Stimulated activated CD4-positive, alpha-beta T cell treated with anti-CD3 and anti-CD28 coated beads, Interleukin-12 subunit alpha, Interleukin-12 subunit beta, amount 100 ng/mL, for 24 hours (primary cell): Measurements from ENCODE around the gene KBTBD13.
"Not testable (repeated sequence)": the region's sequence is repeated elsewhere in the genome, so short reads cannot be mapped to it uniquely, and the experiment has no call there.

ENCODE experiments used
- DNase-seq, 2 experiments: peaks; one replicate each; pipeline ENCODE4 v3.0.0-alpha.2; 2020; ENCODE audit warnings: low read depth in 2 of 2

The KBTBD13 gene

GRCh38 chr15:65076486-65077290, at the start of gene KBTBD13:
TSS of gene KBTBD13 (plus strand) at chr15:65076746. CDS start at chr15:65076816, 70 bp downstream.
- DNase-seq: no peak

- no peak for DNase-seq
Observed at GRCh38 chr15:65026756-65027155, 49.8 kb upstream of the KBTBD13 start.

- DNase-seq: no peak
Observed at GRCh38 chr15:65027593-65027992, 49.0 kb upstream of the KBTBD13 start.

GRCh38 chr15:65028338-65028737, 48.2 kb upstream of the KBTBD13 start:
- DNase-seq: no peak

- DNase-seq: peak; percentile 87 to 98
Observed at GRCh38 chr15:65028921-65029735, 47.4 kb upstream of the KBTBD13 start, which contains the start of gene MTFMT. TSS of gene MTFMT (minus strand) at chr15:65029639. CDS start at chr15:65029613, 26 bp downstream.

- no peak for DNase-seq
Observed at GRCh38 chr15:65029736-65030208, 46.8 kb upstream of the KBTBD13 start.

GRCh38 chr15:65032801-65033537, 43.6 kb upstream of the KBTBD13 start:
- DNase-seq: no peak

GRCh38 chr15:65033659-65034269, 42.8 kb upstream of the KBTBD13 start:
- DNase-seq: no peak

- DNase-seq: no peak
Observed at GRCh38 chr15:65034719-65035118, 41.8 kb upstream of the KBTBD13 start.

GRCh38 chr15:65037309-65037708, 39.2 kb upstream of the KBTBD13 start:
- no peak for DNase-seq

GRCh38 chr15:65038428-65038827, 38.1 kb upstream of the KBTBD13 start:
- DNase-seq: no peak

GRCh38 chr15:65038836-65039235, 37.7 kb upstream of the KBTBD13 start:
- DNase-seq: no peak

GRCh38 chr15:65040461-65040860, 36.1 kb upstream of the KBTBD13 start:
- no peak for DNase-seq

GRCh38 chr15:65041787-65042186, 34.8 kb upstream of the KBTBD13 start:
- no peak for DNase-seq

- DNase-seq: no peak
Observed at GRCh38 chr15:65042776-65043327, 33.7 kb upstream of the KBTBD13 start.

- not testable (repeated sequence) for DNase-seq
Observed at GRCh38 chr15:65044218-65044617, 32.3 kb upstream of the KBTBD13 start.

GRCh38 chr15:65044724-65045481, 31.6 kb upstream of the KBTBD13 start, which contains the start of gene SLC51B:
TSS of gene SLC51B (plus strand) at chr15:65045387. CDS start at chr15:65050005, 4,618 bp downstream.
- DNase-seq: no peak

GRCh38 chr15:65048241-65048640, 28.3 kb upstream of the KBTBD13 start:
- no peak for DNase-seq

GRCh38 chr15:65049418-65049840, 27.1 kb upstream of the KBTBD13 start:
- peak; percentile 79 to 87 for DNase-seq

- DNase-seq: no peak
Observed at GRCh38 chr15:65050270-65050669, 26.3 kb upstream of the KBTBD13 start.
